Measurements from ENCODE around the gene BAIAP2L1. TPM values are rescaled to one million over a fixed set of nuclear protein-coding genes. Genes with fewer than 3 reads are reported as not detected.

BAIAP2L1 gene
- total RNA-seq, 2 experiments from 2014 or later = 1.7 to 2.3 TPM

- Mint-ChIP-seq H3K36me3 (ENCODE audit: low read depth) (peaks cover 13% of the 10 kb centered on the region), H3K27ac (no peak overlapping the region), H3K9me3 (no peaks in the 10 kb centered on the region), H3K27me3 (no peaks in the 10 kb centered on the region), H3K4me3 (no peak overlapping the region), H3K4me1 (ENCODE audit: low read depth) (peaks cover 3% of the 10 kb centered on the region)
- CTCF ChIA-PET = interaction anchor here (1.5 to 1.6 kb wide), 2 partner anchors 9 to 134 kb away, joined by 4 to 5 read pairs; partner anchors contain the start of gene BAIAP2L1
- TF ChIP-seq CTCF (IDR thresholded peaks at IDR 0.05) = peak; percentile 40
- intact Hi-C loops (cut with micrococcal nuclease) = no loop called here
- ATAC-seq = peak; percentile 45
- POLR2A ChIA-PET = interaction anchor here (0.9 kb wide), 1 partner anchor 13 kb away, joined by 3 read pairs; no protein-coding TSS in a partner anchor
- DNase-seq = no peak
Measured at GRCh38 chr7:98266840-98267239, 134.1 kb downstream of the BAIAP2L1 start.

DNA sequence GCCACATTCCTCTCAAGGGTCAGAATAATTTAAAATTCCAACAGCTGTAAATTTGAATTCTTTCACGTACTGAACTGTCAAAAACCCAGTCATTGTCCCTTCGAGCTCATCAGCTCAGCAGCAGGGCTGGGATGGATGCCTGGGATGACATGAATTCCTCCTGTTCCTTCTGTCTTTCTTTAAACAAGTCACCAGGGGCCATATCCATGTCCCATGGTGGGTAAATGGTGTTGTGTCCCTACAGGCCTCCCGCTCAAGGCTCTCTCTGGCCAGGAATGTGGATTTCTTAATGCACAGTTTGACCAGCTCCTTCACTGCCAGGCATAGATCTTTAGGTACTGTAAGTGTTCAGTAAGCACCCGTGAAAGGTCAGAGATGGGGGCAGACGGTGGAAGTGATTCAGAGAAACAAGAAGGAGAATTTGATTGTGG is 135.0 kb downstream of the BAIAP2L1 start:
- no peaks in the 10 kb centered on the region for H3K9me3 Mint-ChIP-seq
- H3K4me3 Mint-ChIP-seq = no peak overlapping the region
- intact Hi-C loops (cut with micrococcal nuclease) = no loop called here
- ChIA-PET CTCF (no interaction called here), POLR2A (interaction anchor here (1.3 kb wide), 1 partner anchor 14 kb away, joined by 3 read pairs; no protein-coding TSS in a partner anchor)
- H3K4me1 Mint-ChIP-seq (ENCODE audit: low read depth) = peaks cover 3% of the 10 kb centered on the region
- no peak overlapping the region for H3K27ac Mint-ChIP-seq
- ATAC-seq (no peak), DNase-seq (no peak)
- no peaks in the 10 kb centered on the region for H3K27me3 Mint-ChIP-seq
- H3K36me3 Mint-ChIP-seq (ENCODE audit: low read depth) = peaks cover 20% of the 10 kb centered on the region
- no peak for TF ChIP-seq CTCF (IDR thresholded peaks at IDR 0.05)

- Mint-ChIP-seq H3K9me3 (no peaks in the 10 kb centered on the region), H3K27me3 (no peaks in the 10 kb centered on the region), H3K36me3 (ENCODE audit: low read depth) (peaks cover 29% of the 10 kb centered on the region), H3K4me1 (ENCODE audit: low read depth) (peaks cover 21% of the 10 kb centered on the region), H3K4me3 (no peak overlapping the region), H3K27ac (no peak overlapping the region)
- POLR2A ChIA-PET = interaction anchor here (0.7 kb wide), 1 partner anchor 10 kb away, joined by 3 read pairs; no protein-coding TSS in a partner anchor
- intact Hi-C loops (cut with micrococcal nuclease) = no loop called here
- ATAC-seq (no peak), DNase-seq (no peak)
- TF ChIP-seq CTCF (IDR thresholded peaks at IDR 0.05) = no peak
- CTCF ChIA-PET = interaction anchor here (1.8 kb wide), 1 partner anchor 9 kb away, joined by 5 read pairs; no protein-coding TSS in a partner anchor
Measured at GRCh38 chr7:98257701-98258100, 143.2 kb downstream of the BAIAP2L1 start.

DNA sequence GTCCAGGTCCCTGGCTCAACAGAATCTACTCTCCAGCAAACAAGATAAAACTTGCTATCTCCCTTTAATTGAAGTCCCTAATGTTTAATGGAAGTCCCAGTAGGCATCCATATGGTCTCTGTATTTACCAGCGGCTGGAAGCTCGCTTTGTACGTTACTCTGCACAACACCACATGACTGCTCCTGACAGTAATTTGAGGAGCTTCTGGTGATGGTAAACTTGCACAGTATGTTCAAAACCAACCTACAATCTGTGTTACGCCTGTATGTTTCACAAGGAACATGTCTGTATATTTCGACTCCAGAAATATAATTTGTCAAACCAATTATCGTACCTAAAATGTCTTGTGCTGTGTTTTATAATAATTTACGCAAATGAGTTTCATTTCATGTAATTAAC is 144.5 kb downstream of the BAIAP2L1 start:
- ATAC-seq (no peak), DNase-seq (no peak)
- Mint-ChIP-seq H3K9me3 (no peaks in the 10 kb centered on the region), H3K36me3 (ENCODE audit: low read depth) (peaks cover 21% of the 10 kb centered on the region), H3K27me3 (no peaks in the 10 kb centered on the region), H3K4me3 (no peak overlapping the region), H3K4me1 (ENCODE audit: low read depth) (peaks cover 25% of the 10 kb centered on the region), H3K27ac (peak overlapping the region; percentile 46)
- TF ChIP-seq CTCF (IDR thresholded peaks at IDR 0.05) = no peak
- ChIA-PET POLR2A (no interaction called here), CTCF (interaction anchor here (0.7 kb wide), 1 partner anchor 235 kb away, joined by 3 read pairs; no protein-coding TSS in a partner anchor)
- intact Hi-C loops (cut with micrococcal nuclease) = no loop called here

- DNase-seq (peak; percentile 49), ATAC-seq (peak; percentile 2)
- POLR2A ChIA-PET = no interaction called here
- Mint-ChIP-seq H3K27me3 (no peaks in the 10 kb centered on the region), H3K9me3 (no peaks in the 10 kb centered on the region), H3K36me3 (ENCODE audit: low read depth) (peaks cover 14% of the 10 kb centered on the region), H3K4me1 (ENCODE audit: low read depth) (peaks cover 31% of the 10 kb centered on the region), H3K4me3 (no peak overlapping the region), H3K27ac (peak overlapping the region; percentile 60)
- intact Hi-C loops (cut with micrococcal nuclease) = no loop called here
- CTCF ChIA-PET = interaction anchor here (1.0 kb wide), 1 partner anchor 234 kb away, joined by 3 read pairs; no protein-coding TSS in a partner anchor
- no peak for TF ChIP-seq CTCF (IDR thresholded peaks at IDR 0.05)
Measured at GRCh38 chr7:98254951-98255610, 145.8 kb downstream of the BAIAP2L1 start.

Measured in activated CD8-positive, alpha-beta T cell treated with anti-CD3 and anti-CD28 coated beads for 36 hours (primary cell).